Stimulated activated CD4-positive, alpha-beta T cell treated with anti-CD3 and anti-CD28 coated beads, Interleukin-1b, Interleukin-23, amount 100 ng/mL, for 1 hour (primary cell): ENCODE data around the gene FLT3.

Experiments used
- DNase-seq, 2 donors: peaks; one replicate each; pipeline ENCODE4 v3.0.0-alpha.2; 2020; ENCODE audit warnings: low read depth in 2 of 2

FLT3 gene

DNA sequence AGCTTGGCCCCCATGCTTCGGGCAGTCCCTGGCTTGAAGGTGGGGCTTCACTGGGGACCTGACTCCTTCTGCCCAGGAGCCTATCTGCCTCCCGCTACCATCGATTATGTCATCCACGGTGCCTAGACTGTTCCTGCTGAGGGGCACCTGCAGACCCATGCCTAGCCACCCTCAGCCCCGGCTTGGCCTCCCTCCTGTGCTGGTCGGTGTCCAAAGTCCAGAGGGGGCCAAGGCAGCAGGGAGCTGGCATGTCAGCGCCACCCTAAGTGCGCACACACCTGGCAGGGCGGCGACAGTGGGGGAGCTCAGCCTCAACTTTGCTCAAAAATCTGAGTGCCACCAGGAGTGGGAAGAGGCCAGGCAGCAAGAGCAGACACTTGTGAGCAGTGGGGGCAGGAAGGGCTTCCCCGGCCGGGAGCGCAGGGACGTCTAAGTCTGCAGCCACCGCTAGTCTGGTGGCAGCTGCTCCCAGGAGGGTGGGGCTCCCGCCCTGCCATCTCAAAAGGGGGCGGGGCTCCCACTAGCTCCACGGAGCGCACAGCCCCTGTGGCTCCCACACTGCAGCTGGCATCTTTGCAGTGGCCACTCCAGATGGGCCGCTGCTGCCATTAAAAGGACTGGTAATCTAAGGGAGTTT, 98.4 kb downstream of the FLT3 start:
- DNase-seq = no peak

GRCh38 chr13:28001049-28001448, 99.3 kb downstream of the FLT3 start:
- no peak for DNase-seq

DNA sequence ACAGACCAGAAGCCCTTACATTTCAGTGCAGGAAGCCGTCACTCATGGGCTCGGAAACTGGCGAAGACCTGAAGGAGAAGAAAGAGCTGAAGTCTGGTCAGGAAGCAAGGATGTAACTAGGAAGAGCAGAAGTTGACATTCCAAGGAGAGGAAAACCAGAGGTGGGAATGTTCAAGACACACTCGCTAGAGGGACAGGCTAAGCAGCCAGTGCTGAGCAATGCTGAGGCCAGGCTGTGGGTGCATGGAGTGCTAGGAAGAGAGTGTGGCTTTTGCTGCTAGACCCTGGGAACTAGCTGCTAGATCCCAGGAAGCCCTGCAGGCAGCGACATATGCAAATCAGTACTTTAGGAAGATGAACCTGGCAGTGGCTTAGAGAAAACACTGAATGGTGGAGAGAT, 99.8 kb downstream of the FLT3 start:
- DNase-seq = no peak

GRCh38 chr13:27997904-27998522, 102.4 kb downstream of the FLT3 start:
- DNase-seq = no peak

DNA sequence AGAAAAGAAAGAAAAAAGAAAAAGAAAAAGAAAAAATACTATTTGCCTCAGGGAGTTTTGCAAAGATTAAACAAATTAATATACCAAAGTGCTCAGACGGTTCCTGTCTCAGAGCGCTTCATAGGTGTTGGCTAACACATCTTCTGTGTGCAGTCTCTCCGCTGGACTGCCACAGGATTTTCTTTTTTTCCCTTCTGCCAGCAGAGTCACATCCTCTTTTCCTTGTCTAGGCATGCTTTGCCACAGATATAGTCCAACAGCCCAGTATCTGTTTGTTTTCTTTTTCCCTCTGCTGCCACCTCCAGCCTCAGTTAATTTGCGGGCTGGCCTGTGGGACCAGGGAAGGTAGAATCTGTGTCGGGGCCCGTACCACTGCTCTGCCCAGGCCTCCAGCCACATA, 108.5 kb downstream of the FLT3 start:
- DNase-seq = no peak

DNA sequence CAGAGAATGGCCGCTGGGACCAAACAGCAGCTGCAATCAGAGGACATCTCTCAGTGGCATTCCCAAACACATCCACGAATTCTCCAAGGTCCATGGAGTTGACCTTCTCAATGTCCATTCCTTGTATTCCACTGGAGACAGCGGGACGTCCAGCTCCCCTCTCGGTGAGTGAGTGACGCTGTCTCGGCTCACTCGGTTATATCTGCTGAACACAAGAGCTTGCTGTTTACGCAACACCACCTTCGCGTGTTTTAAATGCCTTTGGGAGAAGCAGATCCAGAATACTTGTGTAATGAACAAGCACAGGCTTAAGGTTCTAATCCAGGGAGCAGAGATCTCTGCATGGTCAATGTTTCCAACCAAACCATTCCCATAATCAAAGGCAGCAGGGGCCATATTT, 111.9 kb downstream of the FLT3 start, which contains the start of gene URAD:
TSS of gene URAD (minus strand) at position 174 of the 400 bp plus-strand sequence. CDS start at position 118, 56 bp downstream.
- no peak for DNase-seq

DNA sequence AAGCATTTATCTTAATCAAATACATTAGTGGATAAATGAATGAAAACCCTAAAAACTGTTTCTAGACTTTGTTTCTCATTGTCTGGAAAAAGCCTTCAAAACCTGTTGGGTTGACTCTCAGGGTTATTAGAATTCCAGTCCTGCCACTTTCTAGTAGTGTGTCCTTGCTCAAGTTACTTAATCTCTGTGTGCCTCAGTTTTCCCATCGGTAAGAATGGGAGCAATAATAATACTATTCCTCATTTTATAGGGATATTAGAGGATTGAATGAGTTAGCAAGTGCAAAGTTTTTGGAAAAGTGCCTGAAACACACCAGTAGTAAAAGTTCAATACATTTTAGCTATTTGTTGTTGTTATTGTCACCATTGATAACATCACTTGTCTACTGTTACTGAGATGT, 114.8 kb downstream of the FLT3 start:
- DNase-seq = no peak

DNA sequence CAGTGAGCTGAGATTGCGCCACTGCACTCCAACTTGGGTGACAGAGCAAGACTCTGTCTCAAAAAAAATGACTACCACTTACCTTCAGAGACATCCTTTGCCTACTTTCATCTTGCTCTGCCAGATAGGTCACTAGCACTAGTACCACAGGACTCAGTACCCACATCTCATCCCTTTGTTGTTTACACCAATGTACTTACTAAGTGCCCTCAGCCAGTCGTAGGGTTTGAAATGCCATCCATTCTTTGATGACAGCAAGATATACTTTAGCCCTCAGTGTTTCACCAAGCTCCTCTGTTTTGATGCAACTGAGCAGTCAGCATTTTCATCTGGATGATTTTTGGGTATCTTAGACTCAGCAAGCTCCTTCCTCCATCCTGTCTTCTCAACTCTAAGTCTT, 118.0 kb downstream of the FLT3 start:
- DNase-seq = no peak

DNA sequence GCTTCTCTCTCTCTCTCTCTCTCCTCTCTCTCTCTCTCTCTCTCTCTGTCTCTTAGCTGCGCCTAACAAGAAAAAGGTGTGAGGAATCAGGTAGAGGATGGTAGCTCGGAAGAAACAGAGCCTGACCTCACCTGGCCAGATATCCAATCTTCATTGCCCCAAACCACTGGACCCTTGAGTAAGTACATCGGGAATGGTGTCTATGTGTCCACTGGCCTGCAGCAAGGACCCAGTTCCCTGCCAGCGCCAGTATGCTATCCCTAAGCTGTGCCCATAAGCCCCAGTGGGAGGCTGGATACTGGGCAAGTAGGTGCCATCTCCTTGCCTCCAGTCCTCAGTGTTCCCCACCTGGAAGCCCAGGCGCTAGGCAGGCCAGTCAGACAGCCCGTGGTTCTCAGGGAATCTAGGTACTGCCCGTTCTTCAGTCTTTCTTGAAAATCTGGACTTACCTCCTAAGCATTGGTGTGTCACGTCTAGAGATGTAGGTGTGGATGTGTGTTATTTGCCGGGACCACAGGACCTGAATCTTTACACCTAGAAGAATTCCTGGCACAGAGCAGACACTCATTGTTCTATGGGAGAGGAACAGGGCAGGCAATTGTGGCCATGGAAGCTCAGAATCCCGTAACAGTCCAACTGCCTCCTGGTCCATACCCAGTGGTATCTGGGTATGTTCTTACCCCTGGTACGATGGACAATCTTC, 119.2 kb downstream of the FLT3 start:
- DNase-seq = no peak

GRCh38 chr13:27980280-27980998, 119.9 kb downstream of the FLT3 start:
- no peak for DNase-seq

DNA sequence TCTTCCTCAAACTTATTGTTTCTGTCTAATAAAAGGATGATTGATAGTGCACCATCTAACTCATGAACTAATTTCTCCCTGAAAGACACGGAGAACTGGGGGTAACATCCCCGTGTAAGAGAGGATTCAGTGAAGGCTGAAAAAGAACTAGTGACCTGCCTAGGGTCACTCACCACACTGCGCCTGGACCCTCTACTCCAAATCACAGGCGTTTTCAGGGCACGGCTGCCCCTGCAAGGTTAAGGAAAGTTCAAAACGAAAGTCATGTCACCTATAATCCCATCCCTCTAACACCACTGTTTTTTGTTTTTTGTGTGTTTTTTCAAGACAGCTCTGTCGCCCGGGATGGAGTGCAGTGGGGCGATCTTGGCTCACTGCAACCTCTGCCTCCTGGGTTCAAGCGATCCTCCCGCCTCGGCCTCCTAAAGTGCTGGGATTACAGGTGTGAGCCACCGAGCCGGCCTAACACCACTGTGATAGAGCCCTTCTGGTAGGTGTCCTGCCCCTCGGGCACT, 120.6 kb downstream of the FLT3 start:
- DNase-seq = no peak

- DNase-seq = no peak
These were observed 121.3 kb downstream of the FLT3 start for GRCh38 chr13:27979001-27979643.

DNA sequence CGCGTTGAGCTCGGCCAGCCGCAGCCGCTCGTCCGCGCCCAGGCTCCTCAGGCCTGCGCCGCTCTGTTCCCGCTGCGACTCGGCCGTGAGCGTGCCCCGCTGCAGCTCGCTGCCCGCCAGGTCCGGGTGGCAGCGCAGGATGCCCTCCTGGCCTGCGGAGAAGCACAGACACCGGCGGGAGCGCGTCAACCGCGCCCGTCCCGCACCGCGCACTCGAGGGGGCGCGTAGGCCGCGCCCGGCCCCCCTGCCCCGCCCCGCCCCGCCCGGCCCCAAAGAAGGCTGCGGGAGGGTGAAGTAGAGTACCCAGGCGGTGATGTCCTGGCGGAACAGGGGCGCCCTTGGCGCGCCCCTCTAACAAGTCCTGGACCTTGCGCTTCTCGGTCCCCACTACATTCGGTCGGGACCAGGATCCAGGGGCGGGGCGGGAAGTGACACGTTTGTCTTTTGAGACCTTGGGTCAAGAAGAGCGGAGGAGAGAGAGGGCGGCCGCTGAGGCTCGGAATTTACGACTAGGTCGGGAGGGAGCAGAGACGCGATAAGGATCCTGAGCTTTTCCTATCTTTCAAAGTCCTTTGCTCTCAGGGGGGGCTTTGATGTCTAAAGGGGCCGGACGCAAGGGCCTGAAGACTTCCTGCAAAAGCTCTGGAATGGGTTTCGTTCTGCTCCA, 121.9 kb downstream of the FLT3 start:
- no peak for DNase-seq

- DNase-seq = no peak
These were observed 122.7 kb downstream of the FLT3 start for GRCh38 chr13:27977476-27978300.

DNA sequence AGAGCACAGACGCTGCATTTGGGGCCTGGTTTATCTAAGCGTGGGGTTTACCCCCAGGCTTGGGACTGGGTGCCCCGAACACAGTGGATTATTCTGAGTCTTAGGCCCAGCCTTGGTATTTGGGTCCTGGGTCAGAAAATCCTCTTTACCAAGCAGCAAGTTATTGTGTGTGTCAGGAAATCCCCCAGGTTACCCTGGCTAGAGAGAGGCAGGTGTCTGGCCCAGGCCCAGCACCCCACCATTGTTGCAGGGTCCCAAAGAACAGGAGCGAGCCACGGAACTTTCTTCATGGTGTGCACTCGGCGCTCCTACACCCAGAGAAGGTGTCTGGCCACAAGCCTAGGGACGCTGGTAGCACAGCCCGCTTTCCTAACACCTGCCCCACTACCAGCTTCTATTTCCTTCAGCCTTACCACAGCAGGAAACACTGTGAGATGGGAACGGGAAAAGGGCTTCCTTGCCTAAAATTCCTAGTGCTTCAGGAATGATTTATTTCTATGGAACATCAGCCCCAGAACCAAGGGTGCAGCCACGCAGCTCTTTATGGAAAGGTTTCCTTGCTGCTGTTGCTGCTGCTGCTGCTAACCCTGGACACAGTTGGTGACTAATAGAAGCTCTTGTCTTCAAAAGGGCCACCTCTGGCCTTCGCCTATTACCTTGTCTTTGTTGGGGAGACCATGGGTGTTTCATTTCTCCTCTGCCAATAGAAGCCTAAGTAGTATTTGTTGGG, 123.8 kb downstream of the FLT3 start:
- no peak for DNase-seq

DNA sequence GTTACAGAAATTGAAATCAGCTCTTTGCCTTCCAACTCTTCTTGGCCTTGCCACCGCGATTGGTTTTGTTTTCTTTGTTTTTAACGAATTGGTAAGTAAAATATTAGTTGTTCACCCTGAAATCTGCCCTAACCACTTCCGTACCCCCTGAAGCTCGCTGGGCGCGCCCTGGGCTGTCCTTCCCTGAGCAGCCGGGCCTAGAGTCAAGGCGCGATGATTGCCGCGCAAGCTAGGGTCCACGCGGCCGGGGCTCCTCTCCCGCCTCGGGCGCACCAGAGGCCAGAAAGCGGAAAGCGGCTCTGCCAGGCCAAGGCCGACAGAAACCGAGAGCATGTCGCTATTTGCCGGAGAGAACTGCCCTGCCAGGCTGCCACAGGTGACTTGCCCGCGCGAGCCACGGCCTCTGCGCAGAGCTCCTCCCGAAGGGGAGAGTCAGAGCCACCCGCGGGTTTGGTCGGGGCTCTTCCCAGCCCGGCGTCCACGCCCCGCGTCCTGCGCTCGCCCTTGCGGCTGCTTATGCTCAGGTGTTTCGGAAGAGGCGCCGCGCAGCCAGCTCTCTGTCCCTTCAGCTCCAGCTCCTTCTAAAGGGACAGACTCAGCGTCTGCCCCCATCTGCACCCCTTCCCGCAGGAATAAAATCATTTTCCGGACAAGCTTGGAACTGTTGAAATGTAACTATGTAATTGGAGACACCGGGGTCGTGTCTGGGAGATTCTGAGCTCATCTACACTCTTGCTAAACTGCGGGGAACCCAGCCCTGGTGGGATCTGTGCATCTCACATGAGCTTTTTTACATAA, 124.6 kb downstream of the FLT3 start:
- DNase-seq = no peak

DNA sequence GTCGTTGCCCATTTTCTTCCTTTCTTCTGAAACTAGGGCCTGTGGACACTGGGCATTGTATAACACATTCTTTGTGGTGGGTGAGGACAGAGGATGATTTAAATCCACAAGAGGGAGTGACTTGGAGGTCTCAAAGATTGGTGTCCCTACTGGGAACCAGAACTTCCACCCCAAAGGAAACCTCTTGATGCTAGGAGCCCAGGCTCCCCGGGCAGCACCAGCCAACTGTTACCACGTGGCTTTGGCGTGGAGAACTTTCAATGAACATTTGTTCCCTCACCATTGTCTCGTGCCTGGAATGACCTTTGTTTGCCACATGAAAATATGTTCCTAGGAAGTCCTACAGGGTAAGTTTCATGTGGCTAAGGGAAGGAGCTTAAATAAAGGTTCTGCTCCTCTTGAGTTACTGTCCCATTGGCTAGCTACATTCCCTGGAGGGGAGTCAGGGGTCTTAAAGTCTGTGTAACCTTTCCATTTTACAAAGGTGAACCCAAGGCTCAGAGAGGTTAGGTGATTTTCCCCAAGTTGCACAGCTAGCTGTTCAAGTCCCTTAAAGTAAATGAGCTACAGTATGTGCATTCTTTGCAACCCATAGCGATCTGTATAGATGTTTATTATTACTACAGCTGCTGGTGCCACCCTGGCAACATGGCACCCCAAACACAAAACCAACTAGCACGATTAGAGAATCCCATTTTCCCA, 126.3 kb downstream of the FLT3 start:
- DNase-seq = no peak

DNA sequence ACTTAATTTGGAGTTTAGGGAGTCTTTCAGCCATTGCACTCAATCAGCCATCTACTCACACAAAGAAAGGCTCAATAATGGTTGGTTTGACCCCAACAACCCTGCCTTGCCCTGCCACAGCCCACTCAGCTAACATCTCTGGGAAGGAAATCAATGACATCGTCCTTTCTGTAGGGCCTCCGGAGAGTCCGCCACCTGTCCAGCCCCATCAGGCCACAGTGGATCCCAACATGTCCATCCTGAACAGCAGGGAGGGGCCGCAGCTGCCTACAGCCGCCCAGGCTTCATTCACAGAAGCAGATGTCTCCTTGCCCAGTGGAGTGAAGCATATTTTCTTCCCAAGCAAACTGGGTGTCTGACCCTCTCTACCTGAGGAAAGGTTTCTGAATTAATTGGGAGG, 127.1 kb downstream of the FLT3 start:
- DNase-seq = no peak
